GM23338 (cell line): ENCODE results near the gene GFRA3.

Experiments used
- EZH2phosphoT487 ChIP-seq: fragments of 200-600 bp; sonication (generic); IDR thresholded peaks from one replicate; pipeline ENCODE4 v1.8.1; 2018; ENCODE audit warnings: antibody characterized with exemption; ENCODE audit not compliant: unreplicated experiment
- STAT1 ChIP-seq: IDR thresholded peaks from one replicate; pipeline ENCODE4 v1.6.1; 2016; ENCODE audit warnings: antibody characterized with exemption; ENCODE audit not compliant: unreplicated experiment
- TF ChIP-seq, protein P1 (sequence below), 2 experiments: fragments of 200-600 bp in 1 of 2; sonication (generic) in 1 of 2; conservative IDR thresholded peaks; 2 replicates each; pipeline versions ENCODE4 v1.5.1 to v1.6.1; 2016 to 2017; ENCODE audit warnings: antibody characterized with exemption in 2 of 2, low read depth in 2 of 2, mild to moderate bottlenecking in 2 of 2, moderate library complexity in 1 of 2

DNA sequence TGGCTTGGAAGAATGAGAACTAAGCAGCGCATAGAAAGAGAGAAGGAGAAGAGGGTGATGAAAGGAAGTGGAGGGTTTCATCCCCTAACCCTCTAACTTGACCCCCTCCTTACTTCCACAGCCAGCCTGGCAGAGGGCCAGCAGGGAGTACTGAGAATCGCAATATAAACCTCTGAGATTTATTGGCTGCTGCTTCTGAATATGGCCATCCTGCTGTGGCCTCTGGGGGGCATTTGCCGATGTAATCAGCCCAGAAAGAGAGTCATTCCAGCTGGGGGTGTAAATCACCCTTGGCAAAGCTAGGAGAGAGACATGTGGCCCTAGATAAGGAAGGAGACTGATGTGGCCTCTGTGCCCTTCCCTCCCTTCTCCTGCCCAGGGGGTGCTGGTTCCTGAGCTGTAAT lies 960 bp upstream of the GFRA3 start:
- TF ChIP-seq EZH2phosphoT487 (no peak), STAT1 (no peak)
- TF ChIP-seq, protein P1, sequence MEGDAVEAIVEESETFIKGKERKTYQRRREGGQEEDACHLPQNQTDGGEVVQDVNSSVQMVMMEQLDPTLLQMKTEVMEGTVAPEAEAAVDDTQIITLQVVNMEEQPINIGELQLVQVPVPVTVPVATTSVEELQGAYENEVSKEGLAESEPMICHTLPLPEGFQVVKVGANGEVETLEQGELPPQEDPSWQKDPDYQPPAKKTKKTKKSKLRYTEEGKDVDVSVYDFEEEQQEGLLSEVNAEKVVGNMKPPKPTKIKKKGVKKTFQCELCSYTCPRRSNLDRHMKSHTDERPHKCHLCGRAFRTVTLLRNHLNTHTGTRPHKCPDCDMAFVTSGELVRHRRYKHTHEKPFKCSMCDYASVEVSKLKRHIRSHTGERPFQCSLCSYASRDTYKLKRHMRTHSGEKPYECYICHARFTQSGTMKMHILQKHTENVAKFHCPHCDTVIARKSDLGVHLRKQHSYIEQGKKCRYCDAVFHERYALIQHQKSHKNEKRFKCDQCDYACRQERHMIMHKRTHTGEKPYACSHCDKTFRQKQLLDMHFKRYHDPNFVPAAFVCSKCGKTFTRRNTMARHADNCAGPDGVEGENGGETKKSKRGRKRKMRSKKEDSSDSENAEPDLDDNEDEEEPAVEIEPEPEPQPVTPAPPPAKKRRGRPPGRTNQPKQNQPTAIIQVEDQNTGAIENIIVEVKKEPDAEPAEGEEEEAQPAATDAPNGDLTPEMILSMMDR (conservative IDR thresholded peaks at IDR 0.05; ENCODE audit: low read depth in 2 of 2) = no peak
